ENCODE measurements around the gene GRPEL2. TPM values are rescaled to one million over a fixed set of nuclear protein-coding genes. Genes with fewer than 3 reads are reported as not detected.

GRPEL2 gene
- total and polyA plus RNA-seq, 2 of the 8 experiments (the other 6 are each of a cell fraction or from before 2014, with no cell fraction given), result 11.2 to 52.2 TPM

DNA sequence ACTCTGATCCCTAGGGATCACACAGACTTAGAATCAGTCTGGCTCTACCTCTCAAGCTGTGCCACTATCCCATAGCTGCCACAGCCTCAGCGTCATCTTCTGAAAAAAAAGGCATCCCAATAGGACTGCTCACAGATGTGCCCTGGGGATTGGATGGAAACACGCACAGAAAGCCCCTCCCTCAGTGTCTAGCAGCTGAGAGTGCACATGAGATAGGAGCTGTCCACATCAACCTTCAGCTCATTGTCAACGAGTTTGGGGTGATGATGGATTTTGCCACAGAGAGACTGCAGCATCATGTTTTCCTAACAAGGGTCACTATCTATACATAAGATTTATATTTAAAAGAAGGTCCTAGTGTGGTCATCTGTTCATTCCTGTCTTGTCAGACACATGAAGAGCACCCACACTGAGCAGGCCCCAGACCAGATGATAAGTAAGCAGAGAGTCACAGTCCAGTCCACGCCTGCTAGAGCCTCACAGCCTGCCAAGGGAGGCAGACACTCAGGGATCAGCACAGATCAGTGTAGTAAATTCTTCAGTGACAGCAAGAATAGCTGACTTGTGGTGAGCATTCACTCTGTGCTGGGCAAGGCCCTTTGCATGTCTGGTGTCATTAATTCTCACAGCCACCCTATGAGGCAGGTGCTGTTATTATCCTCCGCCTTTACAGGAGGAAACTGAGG, 47.8 kb upstream of the GRPEL2 start:
- Histone ChIP-seq H3K79me2 (ENCODE audit: control insufficient read depth in 1 of 2, insufficient read depth in 2 of 2, low read length in 2 of 2) (no peaks in the 10 kb centered on the region), H2BK15ac (ENCODE audit: low read length) (no peak overlapping the region), H3K4me2 (ENCODE audit: insufficient read depth in 1 of 2, low read depth in 2 of 2, low read length in 2 of 2) (no peak overlapping the region), H3K4me1 (replicated peaks in 1 of 4; ENCODE audit: control insufficient read depth in 3 of 4, insufficient read depth in 4 of 4, low read length in 3 of 4) (peaks cover 0 to 6% (median 2%) of the 10 kb centered on the region in 4 experiments; a peak in 3 of 7 replicates), H3K4me3 (ENCODE audit: extremely low read depth in 1 of 4, insufficient read depth in 2 of 4, low read depth in 3 of 4, low read length in 4 of 4) (no peak overlapping the region), H3K79me1 (ENCODE audit: low read depth, low read length) (no peaks in the 10 kb centered on the region), H3K4ac (replicated peaks; ENCODE audit: insufficient read length, low read depth, low read length) (no peak overlapping the region), H3K9ac (replicated peaks in 1 of 4; ENCODE audit: extremely low read depth in 1 of 4, low read depth in 3 of 4, low read length in 3 of 4) (no peak overlapping the region; a peak in 1 of 7 replicates), H3K9me3 (ENCODE audit: insufficient read depth in 2 of 2, low read depth in 1 of 2, low read length in 1 of 2) (no peaks in the 10 kb centered on the region), H4K5ac (ENCODE audit: insufficient read length, low read depth, low read length) (no peak overlapping the region), H3K23me2 (ENCODE audit: low read depth, low read length) (no peaks in the 10 kb centered on the region), H3K27ac (ENCODE audit: low read depth, low read length) (no peak overlapping the region), H3K27me3 (replicated peaks in 1 of 4; ENCODE audit: control insufficient read depth in 3 of 4, extremely low read depth in 1 of 4, insufficient read depth in 3 of 4, low read length in 3 of 4) (no peaks in the 10 kb centered on the region), H2BK5ac (ENCODE audit: low read depth, low read length) (no peak overlapping the region), H3K56ac (replicated peaks; ENCODE audit: insufficient read length, low read depth, low read length) (no peak overlapping the region), H3K36me3 (ENCODE audit: control insufficient read depth in 2 of 4, insufficient read depth in 4 of 4, low read length in 3 of 4) (no peaks in the 10 kb centered on the region), H2BK120ac (replicated peaks; ENCODE audit: low read depth, low read length) (no peak overlapping the region), H4K91ac (replicated peaks; ENCODE audit: insufficient read length, low read length) (peak overlapping the region; percentile 54), H3K23ac (ENCODE audit: insufficient read length) (no peak overlapping the region), H2BK20ac (ENCODE audit: low read length) (no peak overlapping the region), H2AFZ (ENCODE audit: low read length) (no peak overlapping the region), H4K8ac (ENCODE audit: extremely low read depth, insufficient read depth, low read length) (no peak overlapping the region), H4K20me1 (replicated peaks in 1 of 2; ENCODE audit: control insufficient read depth in 1 of 2, insufficient read depth in 2 of 2, low read length in 2 of 2) (no peaks in the 10 kb centered on the region), H3K14ac (ENCODE audit: insufficient read length) (no peak overlapping the region), H3K18ac (ENCODE audit: extremely low read depth, low read length) (no peak overlapping the region), H2BK12ac (ENCODE audit: low read depth, low read length) (no peak overlapping the region), H2AK5ac (ENCODE audit: low read depth, low read length) (no peak overlapping the region)
- POLR2A ChIA-PET (ENCODE audit: partially characterized antibody), result interaction anchor here (1.2 kb wide), 1 partner anchor 58 kb away, joined by 3 read pairs; no protein-coding TSS in a partner anchor
- CTCF ChIA-PET (ENCODE audit: partially characterized antibody), result interaction anchor here (0.6 to 4.1 kb wide), 17 partner anchors 10 to 335 kb away, joined by 3 to 25 read pairs (median 3); partner anchors contain the start of gene ABLIM3
- DNase-seq (ENCODE audit: low read depth in 1 of 2, low spot score in 2 of 2) (no peak), FAIRE-seq (no peak)
- WGBS, 2 experiments (ENCODE audit: extremely low coverage in 1 of 2, insufficient coverage in 1 of 2, insufficient read length in 1 of 2, insufficient replicate concordance in 2 of 2, low coverage in 1 of 2, low lambda C conversion rate in 2 of 2, missing lambda C conversion rate in 1 of 2), result 89% methylated on average over 5 of the region's 5 CpGs; no CpG with 5 or more reads in 1 of the 2 experiments
- TF ChIP-seq CTBP2 (IDR thresholded peaks at IDR 0.05; ENCODE audit: borderline replicate concordance, insufficient read depth, insufficient read length, low read length) (no peak), HDAC6 (IDR thresholded peaks at IDR 0.05; ENCODE audit: low read depth, low read length) (no peak), CEBPB (IDR thresholded peaks at IDR 0.05; ENCODE audit: low read depth, low read length) (no peak), NANOG (IDR thresholded peaks at IDR 0.05; ENCODE audit: insufficient read depth, low read depth, low read length, poor library complexity, severe bottlenecking) (no peak), EP300 (IDR thresholded peaks at IDR 0.05; ENCODE audit: borderline replicate concordance in 1 of 2, low read depth in 2 of 2, low read length in 2 of 2) (no peak), BCL11A (IDR thresholded peaks at IDR 0.05; ENCODE audit: low read depth in 2 of 2, low read length in 2 of 2) (no peak), TEAD4 (IDR thresholded peaks at IDR 0.05; ENCODE audit: low read depth, low read length) (no peak), BACH1 (IDR thresholded peaks at IDR 0.05; ENCODE audit: low read length) (no peak), RFX5 (IDR thresholded peaks at IDR 0.05; ENCODE audit: borderline replicate concordance, low read depth, low read length) (no peak)
- TF ChIP-seq, protein P1, sequence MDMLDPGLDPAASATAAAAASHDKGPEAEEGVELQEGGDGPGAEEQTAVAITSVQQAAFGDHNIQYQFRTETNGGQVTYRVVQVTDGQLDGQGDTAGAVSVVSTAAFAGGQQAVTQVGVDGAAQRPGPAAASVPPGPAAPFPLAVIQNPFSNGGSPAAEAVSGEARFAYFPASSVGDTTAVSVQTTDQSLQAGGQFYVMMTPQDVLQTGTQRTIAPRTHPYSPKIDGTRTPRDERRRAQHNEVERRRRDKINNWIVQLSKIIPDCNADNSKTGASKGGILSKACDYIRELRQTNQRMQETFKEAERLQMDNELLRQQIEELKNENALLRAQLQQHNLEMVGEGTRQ (IDR thresholded peaks at IDR 0.05; ENCODE audit: low read length), result no peak

Measured in H1 (cell line).